NCI-H526 treated with DMSO at 0.1 percent for 48 hours (cell line): ENCODE data around the gene IQCN.

Experiments
- DNase-seq: peaks from one replicate; lab custom pipeline; 2025; lab: John Stamatoyannopoulos, UW

IQCN gene

DNA sequence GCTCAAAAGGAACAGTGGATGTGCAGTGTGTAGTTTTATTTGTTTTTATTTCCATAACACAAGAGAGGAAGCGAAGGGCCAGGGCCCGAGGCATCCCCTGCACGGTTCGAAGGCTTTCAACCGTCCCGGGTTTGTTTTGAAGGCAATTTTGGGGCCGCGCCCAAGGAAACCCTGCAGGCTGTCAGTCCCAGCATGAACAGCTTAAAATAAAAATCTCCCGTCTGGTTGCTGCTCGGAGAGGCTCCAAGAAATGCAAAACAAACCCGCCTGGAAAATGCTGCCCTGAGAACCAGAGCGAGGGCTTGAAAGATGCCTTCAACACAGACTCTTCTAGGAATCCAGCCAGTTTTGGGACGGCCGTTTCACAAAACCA lies 32.6 kb upstream of the IQCN start:
- no peak for DNase-seq

GRCh38 chr19:18306209-18306887 lies 32.1 kb upstream of the IQCN start:
- DNase-seq, result no peak

DNA sequence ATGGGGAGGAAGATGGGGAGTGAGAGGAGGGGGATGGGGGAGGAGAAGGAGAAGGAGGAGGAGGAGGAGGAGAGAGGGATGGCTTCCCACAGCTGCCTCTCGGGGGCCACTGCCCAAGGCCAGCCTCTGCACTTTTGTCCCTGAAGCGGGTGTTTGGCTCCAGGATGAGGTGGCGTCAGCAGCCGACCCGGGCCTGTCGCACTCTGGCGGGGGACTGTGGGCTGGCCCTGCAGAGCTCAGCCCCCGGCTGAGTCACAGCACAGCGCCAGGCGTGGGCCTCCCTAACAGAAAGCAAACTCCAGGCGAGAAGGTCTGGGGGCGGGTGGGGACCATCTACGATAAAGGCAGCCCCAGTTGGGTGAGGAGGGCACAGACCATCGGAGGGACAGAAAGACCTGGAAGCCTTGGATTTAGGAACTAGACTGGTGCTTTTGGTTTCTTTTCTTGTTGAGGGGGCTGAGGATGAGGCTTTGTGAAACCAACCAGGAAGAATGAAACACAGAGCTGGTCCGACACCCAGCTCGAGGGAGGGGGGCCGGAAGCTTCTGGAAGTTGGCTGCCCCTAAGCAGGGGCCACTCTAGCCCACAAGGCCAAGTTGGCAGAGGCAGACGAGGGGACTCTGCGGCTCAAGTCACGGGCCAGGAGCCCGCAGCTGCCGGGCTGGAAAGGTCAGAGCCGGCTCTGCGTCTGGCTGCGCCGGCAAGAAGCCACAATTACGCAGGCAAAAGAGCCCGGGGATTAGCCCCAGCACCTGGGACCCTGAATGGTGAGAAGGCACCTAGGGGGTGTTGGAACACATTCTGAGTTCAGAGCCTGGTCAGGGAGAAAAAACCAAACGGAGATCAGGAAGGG lies 30.4 kb upstream of the IQCN start:
- no peak for DNase-seq

DNA sequence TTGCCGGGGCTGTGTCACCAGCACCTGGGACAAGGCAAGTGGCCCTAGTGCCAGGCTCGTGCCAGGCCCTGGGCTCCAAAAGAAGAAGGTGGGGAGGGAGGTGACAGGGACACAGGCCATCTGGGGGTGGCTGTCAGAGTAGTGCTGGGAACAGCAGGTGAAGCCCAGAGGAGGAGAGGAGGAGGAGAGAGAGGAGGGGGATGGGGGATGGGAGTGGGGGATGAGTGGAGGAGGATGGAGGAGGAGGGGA lies 29.9 kb upstream of the IQCN start:
- DNase-seq, result no peak

- no peak for DNase-seq
Measured at GRCh38 chr19:18301718-18302111, 27.5 kb upstream of the IQCN start.

GRCh38 chr19:18300930-18301717 lies 26.9 kb upstream of the IQCN start:
- no peak for DNase-seq

GRCh38 chr19:18299654-18300053 lies 25.4 kb upstream of the IQCN start:
- no peak for DNase-seq

- DNase-seq, result no peak
Measured at GRCh38 chr19:18298601-18299000, 24.3 kb upstream of the IQCN start.

GRCh38 chr19:18297308-18297707 lies 23.1 kb upstream of the IQCN start:
- DNase-seq, result no peak

DNA sequence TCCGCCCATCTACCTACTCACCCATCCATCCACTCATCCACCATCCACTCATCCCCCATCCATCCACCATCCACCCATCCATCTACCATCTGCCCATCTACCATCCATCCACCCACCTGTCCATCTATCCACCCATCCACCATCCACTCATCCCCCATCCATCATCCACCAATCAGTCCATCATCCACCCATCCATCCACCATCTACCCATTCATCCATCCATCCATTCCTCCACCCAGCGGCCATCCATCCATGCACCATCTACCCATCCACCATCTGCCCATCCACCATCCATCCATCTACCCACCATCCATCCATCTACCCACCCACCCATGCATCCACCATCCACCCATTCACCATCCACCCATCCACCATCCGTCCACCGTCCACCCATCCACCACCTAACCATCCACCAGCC lies 20.8 kb upstream of the IQCN start:
- no peak for DNase-seq

- no peak for DNase-seq
Measured at GRCh38 chr19:18294467-18294864, 20.2 kb upstream of the IQCN start.

- no peak for DNase-seq
Measured at GRCh38 chr19:18293642-18294466, 19.6 kb upstream of the IQCN start.

DNA sequence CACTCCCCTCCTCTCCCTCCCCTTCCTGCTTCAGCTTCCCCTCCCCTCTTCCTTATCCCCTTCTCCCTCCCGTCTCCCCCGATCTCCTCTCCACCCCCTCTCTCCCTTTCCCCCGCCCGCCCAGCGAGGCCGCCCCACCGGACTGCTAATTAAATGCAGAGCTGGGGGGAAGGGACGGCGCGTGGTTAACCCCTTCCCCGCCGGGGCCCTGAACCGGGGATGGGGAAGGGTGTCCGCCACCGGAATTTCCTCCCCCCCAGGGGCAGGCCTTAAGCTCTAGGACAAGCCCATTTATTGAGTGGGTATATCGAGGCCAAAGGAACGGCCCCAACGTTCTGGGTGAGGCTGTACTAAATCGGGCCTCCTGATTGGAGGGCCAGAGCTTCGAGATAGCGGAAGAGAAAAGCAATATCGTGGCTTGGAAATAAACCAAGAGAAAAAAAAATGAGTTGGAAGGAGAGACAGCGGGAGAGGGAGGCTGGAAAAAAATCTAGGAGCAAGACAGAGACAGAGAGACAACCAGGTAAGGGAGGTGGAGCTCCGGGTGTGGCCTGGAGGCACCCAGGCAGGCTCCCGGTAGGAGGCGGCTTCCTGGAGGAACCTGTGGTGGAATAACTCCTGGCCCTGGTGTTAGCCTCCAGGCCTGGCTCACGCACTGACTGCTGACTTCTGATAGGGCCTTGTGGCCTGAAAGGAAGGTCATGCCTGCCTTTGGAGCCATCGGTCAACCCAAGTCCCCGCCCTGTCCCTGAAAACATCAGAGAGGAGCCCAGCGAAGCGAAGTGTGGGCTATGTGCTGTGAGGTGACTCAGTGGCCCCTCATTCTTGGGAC lies 18.8 kb upstream of the IQCN start:
- DNase-seq, result no peak

GRCh38 chr19:18292462-18292809 lies 18.2 kb upstream of the IQCN start:
- DNase-seq, result no peak

DNA sequence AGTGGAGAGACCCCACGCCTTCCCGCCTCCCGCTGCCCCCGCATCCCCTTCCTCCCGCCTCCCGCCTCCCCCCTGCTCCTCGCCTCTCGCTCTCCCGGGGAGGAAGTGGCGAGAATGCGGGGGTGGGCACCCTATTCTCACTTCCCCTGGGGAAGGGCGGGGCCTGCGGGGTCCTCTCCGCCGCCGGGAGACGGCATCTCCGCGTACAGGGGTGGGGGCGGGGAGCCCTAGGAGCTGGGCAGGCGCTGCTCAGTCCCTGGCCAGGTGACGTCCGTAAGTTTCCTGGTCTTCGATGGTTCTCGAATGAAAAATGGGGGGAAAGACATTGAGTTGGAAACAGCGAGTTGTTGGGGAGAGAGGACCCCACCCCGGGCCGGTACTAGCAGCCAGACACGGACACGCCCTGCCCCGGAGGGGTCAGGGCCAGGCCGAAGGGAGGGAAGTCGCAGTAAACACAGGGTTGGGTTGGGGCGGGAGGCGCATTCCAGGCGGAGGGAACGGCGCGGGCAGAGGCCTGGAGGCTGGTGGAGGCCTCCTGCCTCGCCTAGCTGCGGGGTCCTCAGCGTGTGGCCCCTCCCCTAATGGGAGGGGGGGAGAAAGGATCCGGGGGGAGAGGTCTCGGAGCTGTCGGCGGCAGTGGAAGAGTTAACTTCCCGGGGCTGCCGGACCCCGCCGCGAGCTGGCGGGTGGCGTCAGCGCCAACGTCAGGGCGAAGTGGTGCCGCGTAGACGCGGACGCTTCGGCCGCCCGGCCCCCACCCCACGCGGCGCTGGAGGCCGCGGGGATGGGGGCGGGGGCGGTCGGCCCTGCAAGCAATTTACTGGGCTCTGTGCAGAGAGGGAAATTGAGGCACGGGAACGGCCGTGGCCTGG lies 17.6 kb upstream of the IQCN start:
- DNase-seq, result no peak

- DNase-seq, result no peak
Measured at GRCh38 chr19:18291019-18291524, 16.8 kb upstream of the IQCN start.

GRCh38 chr19:18290302-18291018 lies 16.2 kb upstream of the IQCN start:
- no peak for DNase-seq

GRCh38 chr19:18289471-18290301 lies 15.4 kb upstream of the IQCN start:
- DNase-seq, result no peak
